MM.1S (cell line): Measurements from ENCODE around the gene STEAP1B.

Experiments used
- EZH2 ChIP-seq: fragments of 300-600 bp; sonication (generic); optimal IDR thresholded peaks from 2 replicates; pipeline ENCODE3; 2017; ENCODE audit warnings: low read depth, mild to moderate bottlenecking, antibody characterized with exemption, low read length, mixed read lengths
- EZH2phosphoT487 ChIP-seq: fragments of 300-600 bp; sonication (generic); IDR thresholded peaks from 2 replicates; pipeline ENCODE4 v1.6.1; 2018; ENCODE audit warnings: antibody characterized with exemption, low read length
- TF ChIP-seq, protein P1 (sequence below): fragments of 300-600 bp; sonication (generic); IDR thresholded peaks from 2 replicates; pipeline ENCODE4 v1.5.1; 2016; ENCODE audit warnings: antibody characterized with exemption, low read length, mixed read lengths

GRCh38 chr7:22404421-22405023, 95.5 kb downstream of the STEAP1B start:
- TF ChIP-seq, protein P1, sequence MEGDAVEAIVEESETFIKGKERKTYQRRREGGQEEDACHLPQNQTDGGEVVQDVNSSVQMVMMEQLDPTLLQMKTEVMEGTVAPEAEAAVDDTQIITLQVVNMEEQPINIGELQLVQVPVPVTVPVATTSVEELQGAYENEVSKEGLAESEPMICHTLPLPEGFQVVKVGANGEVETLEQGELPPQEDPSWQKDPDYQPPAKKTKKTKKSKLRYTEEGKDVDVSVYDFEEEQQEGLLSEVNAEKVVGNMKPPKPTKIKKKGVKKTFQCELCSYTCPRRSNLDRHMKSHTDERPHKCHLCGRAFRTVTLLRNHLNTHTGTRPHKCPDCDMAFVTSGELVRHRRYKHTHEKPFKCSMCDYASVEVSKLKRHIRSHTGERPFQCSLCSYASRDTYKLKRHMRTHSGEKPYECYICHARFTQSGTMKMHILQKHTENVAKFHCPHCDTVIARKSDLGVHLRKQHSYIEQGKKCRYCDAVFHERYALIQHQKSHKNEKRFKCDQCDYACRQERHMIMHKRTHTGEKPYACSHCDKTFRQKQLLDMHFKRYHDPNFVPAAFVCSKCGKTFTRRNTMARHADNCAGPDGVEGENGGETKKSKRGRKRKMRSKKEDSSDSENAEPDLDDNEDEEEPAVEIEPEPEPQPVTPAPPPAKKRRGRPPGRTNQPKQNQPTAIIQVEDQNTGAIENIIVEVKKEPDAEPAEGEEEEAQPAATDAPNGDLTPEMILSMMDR = no peak
- TF ChIP-seq EZH2 (no peak), EZH2phosphoT487 (no peak)
